Ovary (tissue), 3 donors: ENCODE results near the gene REV3L.

Experiments used
- CTCF ChIP-seq, 3 donors: fragments of 450-650 bp in 2 of 3; fragments of 200-600 bp in 1 of 3; IDR thresholded peaks; one replicate each; pipeline versions ENCODE4 v1.5.1 to v1.8.0; 2016 to 2022; ENCODE audit warnings: antibody characterized with exemption in 3 of 3, mild to moderate bottlenecking in 1 of 3
- EP300 ChIP-seq: sonication (generic); formaldehyde crosslinking; IDR thresholded peaks from one replicate; pipeline ENCODE4 v1.6.1; 2017; ENCODE audit warnings: antibody characterized with exemption
- POLR2A ChIP-seq: fragments of 450-650 bp; IDR thresholded peaks from one replicate; pipeline ENCODE4 v1.6.1; 2017; ENCODE audit warnings: antibody characterized with exemption, mild to moderate bottlenecking, moderate library complexity
- donor health status: DM: no; HTN: no; CAD: no.

GRCh38 chr6:111456208-111456607 is 26.8 kb downstream of the REV3L start:
- TF ChIP-seq CTCF (IDR thresholded peaks at IDR 0.05) (no peak), EP300 (no peak), POLR2A (no peak)
